NK-92 (cell line): Measurements from ENCODE around the gene MSTN.

ENCODE experiments used
- DNase-seq: peaks from one replicate; lab custom pipeline; 2025; ENCODE audit not compliant: unreplicated experiment; lab: John Stamatoyannopoulos, UW

MSTN gene

GRCh38 chr2:190062601-190063000, at the start of gene MSTN:
Gene MSTN (minus strand): TSS chr2:190062729. CDS start chr2:190062596, 133 bp downstream.
- DNase-seq, result no peak

GRCh38 chr2:190111166-190111565, 48.6 kb upstream of the MSTN start:
- DNase-seq, result no peak

GRCh38 chr2:190110699-190111098, 48.2 kb upstream of the MSTN start:
- DNase-seq, result no peak

- DNase-seq, result no peak
These were observed 47.6 kb upstream of the MSTN start for GRCh38 chr2:190110131-190110530.

GRCh38 chr2:190107409-190107808, 44.9 kb upstream of the MSTN start:
- no peak for DNase-seq

GRCh38 chr2:190106783-190107182, 44.3 kb upstream of the MSTN start:
- no peak for DNase-seq

GRCh38 chr2:190105554-190105953, 43.0 kb upstream of the MSTN start:
- DNase-seq, result no peak

- no peak for DNase-seq
These were observed 40.6 kb upstream of the MSTN start for GRCh38 chr2:190103144-190103543.

- no peak for DNase-seq
These were observed 37.6 kb upstream of the MSTN start for GRCh38 chr2:190099890-190100697.

- DNase-seq, result no peak
These were observed 36.3 kb upstream of the MSTN start for GRCh38 chr2:190098851-190099250.

GRCh38 chr2:190097115-190097514, 34.6 kb upstream of the MSTN start:
- no peak for DNase-seq

- no peak for DNase-seq
These were observed 31.9 kb upstream of the MSTN start for GRCh38 chr2:190094316-190094871.

GRCh38 chr2:190093793-190094192, 31.3 kb upstream of the MSTN start:
- no peak for DNase-seq

GRCh38 chr2:190090148-190090547, 27.6 kb upstream of the MSTN start:
- no peak for DNase-seq

- DNase-seq, result no peak
These were observed 26.4 kb upstream of the MSTN start for GRCh38 chr2:190088917-190089316.

- DNase-seq, result no peak
These were observed 22.2 kb upstream of the MSTN start for GRCh38 chr2:190084704-190085103.

- DNase-seq, result no peak
These were observed 19.6 kb upstream of the MSTN start for GRCh38 chr2:190082118-190082517.

GRCh38 chr2:190080527-190081049, 18.1 kb upstream of the MSTN start:
- DNase-seq, result no peak

- DNase-seq, result no peak
These were observed 16.6 kb upstream of the MSTN start for GRCh38 chr2:190079160-190079559.

- no peak for DNase-seq
These were observed 13.1 kb upstream of the MSTN start for GRCh38 chr2:190075623-190076022.

GRCh38 chr2:190069936-190070696, 7.6 kb upstream of the MSTN start:
- DNase-seq, result no peak

GRCh38 chr2:190068764-190069163, 6.2 kb upstream of the MSTN start:
- no peak for DNase-seq
